Esophagus (tissue), 2 donors: Measurements from ENCODE around the gene ABCG1. TPM values are rescaled to one million over a fixed set of nuclear protein-coding genes. Genes with fewer than 3 reads are reported as not detected.

Source experiments
- H3K27ac ChIP-seq, 2 donors: one replicate each; pipeline ENCODE4 v1.5.1; 2013; ENCODE audit warnings: low read depth in 2 of 2, mild to moderate bottlenecking in 2 of 2, inconsistent platforms in 1 of 2, low read length in 1 of 2, moderate library complexity in 1 of 2
- H3K27me3 ChIP-seq, 2 donors: one replicate each; pipeline ENCODE4 v1.6.1; 2013; ENCODE audit warnings: low read length in 2 of 2, control low read depth in 1 of 2, mild to moderate bottlenecking in 1 of 2; ENCODE audit not compliant: insufficient read depth in 2 of 2, control insufficient read depth in 1 of 2
- H3K36me3 ChIP-seq, 2 donors: one replicate each; pipeline ENCODE4 v1.6.1; 2013; ENCODE audit warnings: low read length in 1 of 2; ENCODE audit not compliant: control insufficient read depth in 2 of 2, insufficient read depth in 2 of 2
- H3K4me1 ChIP-seq, 2 donors: one replicate each; pipeline ENCODE4 v1.6.1; 2013; ENCODE audit warnings: low read length in 1 of 2; ENCODE audit not compliant: control insufficient read depth in 2 of 2, insufficient read depth in 2 of 2
- H3K4me3 ChIP-seq, 2 donors: one replicate each; pipeline ENCODE4 v1.5.1; 2013; ENCODE audit warnings: low read length in 2 of 2, mild to moderate bottlenecking in 2 of 2, low read depth in 1 of 2, moderate library complexity in 1 of 2
- H3K9me3 ChIP-seq, 2 donors: one replicate each; pipeline ENCODE4 v1.6.1; 2013; ENCODE audit warnings: mild to moderate bottlenecking in 2 of 2, low read depth in 1 of 2, low read length in 1 of 2, moderate library complexity in 1 of 2; ENCODE audit not compliant: control insufficient read depth in 2 of 2, insufficient read depth in 1 of 2
- WGBS, 2 donors: extraction: QIAGEN DNeasy Blood & Tissue Kit; methylation state at CpG; one replicate each; pipeline ENCODE4 v1.1.7; 2013; 5-methylcytosine and 5-hydroxymethylcytosine counted together
- polyA plus RNA-seq, 2 donors: library from polyadenylated mRNA; stranded (reverse); fragments of 200-250 nt; gene quantifications; one replicate each; pipeline ENCODE4 v1.2.3, GENCODE V29; 2013
- donor health status: healthy with polysubstance abuse.
- donor health status: Bipolar disorder and iron deficiency.

Gene ABCG1
- polyA plus RNA-seq, 2 donors, result 2.8 TPM

GRCh38 chr21:42212266-42212665, 6.7 kb upstream of the ABCG1 start:
- Histone ChIP-seq H3K4me3 (no peak overlapping the region), H3K4me1 (no peaks in the 10 kb centered on the region), H3K27ac (no peak overlapping the region), H3K9me3 (peaks cover 0 to 6% of the 10 kb centered on the region in 2 donors), H3K36me3 (no peaks in the 10 kb centered on the region), H3K27me3 (no peaks in the 10 kb centered on the region)
- WGBS, 2 donors, result 86 to 90% methylated on average over 3 of the region's 3 CpGs

GRCh38 chr21:42213082-42213774, 5.7 kb upstream of the ABCG1 start:
- H3K4me3 ChIP-seq, result no peak overlapping the region
- peaks cover 0 to 6% of the 10 kb centered on the region in 2 donors for H3K9me3 ChIP-seq
- H3K27me3 ChIP-seq, result no peaks in the 10 kb centered on the region
- no peak overlapping the region for H3K27ac ChIP-seq
- no peaks in the 10 kb centered on the region for H3K36me3 ChIP-seq
- no peaks in the 10 kb centered on the region for H3K4me1 ChIP-seq
- 85% methylated on average over 5 of the region's 5 CpGs for WGBS, 2 donors

- Histone ChIP-seq H3K9me3 (peaks cover 0 to 6% of the 10 kb centered on the region in 2 donors), H3K27ac (no peak overlapping the region), H3K4me1 (no peaks in the 10 kb centered on the region), H3K27me3 (no peaks in the 10 kb centered on the region), H3K4me3 (no peak overlapping the region), H3K36me3 (no peaks in the 10 kb centered on the region)
- 93 to 96% methylated on average over 10 of the region's 10 CpGs for WGBS, 2 donors
Observed at GRCh38 chr21:42214081-42214750, 4.7 kb upstream of the ABCG1 start.

GRCh38 chr21:42214921-42215320, 4.0 kb upstream of the ABCG1 start:
- Histone ChIP-seq H3K9me3 (peaks cover 0 to 6% of the 10 kb centered on the region in 2 donors), H3K27me3 (no peaks in the 10 kb centered on the region), H3K36me3 (no peaks in the 10 kb centered on the region), H3K4me1 (no peaks in the 10 kb centered on the region), H3K27ac (no peak overlapping the region), H3K4me3 (no peak overlapping the region)
- 85 to 95% methylated on average over 5 of the region's 5 CpGs for WGBS, 2 donors

GRCh38 chr21:42215942-42216725, 2.8 kb upstream of the ABCG1 start:
- no peak overlapping the region for H3K27ac ChIP-seq
- H3K27me3 ChIP-seq, result no peaks in the 10 kb centered on the region
- no peak overlapping the region for H3K4me3 ChIP-seq
- WGBS, 2 donors, result 93 to 94% methylated on average over 9 of the region's 9 CpGs
- H3K9me3 ChIP-seq, result peaks cover 0 to 6% of the 10 kb centered on the region in 2 donors
- no peaks in the 10 kb centered on the region for H3K36me3 ChIP-seq
- H3K4me1 ChIP-seq, result no peaks in the 10 kb centered on the region

GRCh38 chr21:42216726-42217572, 2.0 kb upstream of the ABCG1 start:
- Histone ChIP-seq H3K36me3 (no peaks in the 10 kb centered on the region), H3K4me1 (no peaks in the 10 kb centered on the region), H3K9me3 (peaks cover 0 to 6% of the 10 kb centered on the region in 2 donors), H3K27ac (no peak overlapping the region), H3K27me3 (no peaks in the 10 kb centered on the region), H3K4me3 (no peak overlapping the region)
- 93 to 95% methylated on average over 17 of the region's 17 CpGs for WGBS, 2 donors

- Histone ChIP-seq H3K9me3 (peaks cover 0 to 6% of the 10 kb centered on the region in 2 donors), H3K4me1 (no peaks in the 10 kb centered on the region), H3K4me3 (peak overlapping the region; percentile 53 to 62), H3K27ac (peak overlapping the region; percentile 62 to 70), H3K36me3 (no peaks in the 10 kb centered on the region), H3K27me3 (no peaks in the 10 kb centered on the region)
- 0 to 1% methylated on average over 27 to 41 of the region's 41 CpGs for WGBS, 2 donors
Observed at GRCh38 chr21:42219606-42220137, 732 bp downstream of the ABCG1 start.

GRCh38 chr21:42220138-42220701, 1.3 kb downstream of the ABCG1 start:
- WGBS, 2 donors, result 1 to 3% methylated on average over 26 of the region's 26 CpGs
- Histone ChIP-seq H3K36me3 (no peaks in the 10 kb centered on the region), H3K4me1 (no peaks in the 10 kb centered on the region), H3K27ac (peak overlapping the region; percentile 62 to 70), H3K4me3 (peak overlapping the region; percentile 53 to 62), H3K27me3 (no peaks in the 10 kb centered on the region), H3K9me3 (peaks cover 0 to 6% of the 10 kb centered on the region in 2 donors)
